ENCODE measurements around the gene P4HB.
A peak's percentile ranks its signal among the peaks of the same experiment; 100 is the strongest.

Gene P4HB

DNA sequence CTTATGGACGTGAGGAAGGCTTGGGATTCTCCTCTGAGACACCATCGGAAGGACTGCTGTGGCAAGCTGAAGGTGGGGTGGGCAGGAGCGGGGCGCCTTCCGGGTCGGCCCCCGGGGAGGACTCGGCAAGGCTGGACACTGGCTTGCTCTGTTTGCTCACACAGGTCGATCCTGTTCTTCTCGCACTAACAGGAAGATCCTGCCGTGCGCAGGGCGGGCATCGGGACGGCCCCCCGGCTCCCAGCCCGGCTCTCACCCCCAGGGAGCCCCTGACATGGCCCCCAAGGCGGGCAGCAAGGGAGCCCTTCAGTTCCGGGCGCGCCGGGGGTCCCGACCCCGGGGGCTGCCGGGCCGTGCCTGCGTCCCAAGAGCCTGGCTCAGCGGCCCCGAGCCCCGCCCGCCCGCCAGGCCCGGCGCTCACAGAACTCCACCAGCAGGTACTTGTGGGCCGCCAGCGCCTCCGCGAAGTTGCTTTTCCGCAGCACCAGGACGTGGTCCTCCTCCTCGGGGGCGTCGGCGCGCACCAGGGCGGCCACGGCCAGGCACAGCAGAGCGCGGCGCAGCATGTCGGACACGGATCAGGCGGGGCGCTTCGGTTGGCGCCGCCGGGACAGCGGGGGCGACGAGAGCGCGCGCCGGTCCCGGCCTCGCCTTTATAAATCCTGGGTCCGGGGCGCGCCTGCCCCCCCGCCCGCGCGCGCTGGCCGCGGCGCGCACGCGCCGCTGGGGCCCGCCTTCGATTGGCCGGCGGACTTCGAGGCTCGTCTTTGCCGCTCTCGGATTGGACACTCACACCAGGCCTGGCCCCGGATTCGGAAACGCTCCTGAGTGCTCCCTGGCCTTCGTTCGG, at the start of gene P4HB:
Gene P4HB, minus strand, starts transcription at position 630 of the 850 bp plus-strand sequence. Its CDS starts 64 bp downstream, at position 566.
- H3K4me1 Mint-ChIP-seq = peaks cover 45% of the 10 kb centered on the region
- no peaks in the 10 kb centered on the region for H3K9me3 Mint-ChIP-seq
- H3K27ac Mint-ChIP-seq = peak within 1 kb of the TSS; percentile 89
- peaks cover 12% of the 10 kb centered on the region for H3K36me3 Mint-ChIP-seq
- peak within 1 kb of the TSS; percentile 92 for H3K4me3 Mint-ChIP-seq
- no peaks in the 10 kb centered on the region for H3K27me3 Mint-ChIP-seq

DNA sequence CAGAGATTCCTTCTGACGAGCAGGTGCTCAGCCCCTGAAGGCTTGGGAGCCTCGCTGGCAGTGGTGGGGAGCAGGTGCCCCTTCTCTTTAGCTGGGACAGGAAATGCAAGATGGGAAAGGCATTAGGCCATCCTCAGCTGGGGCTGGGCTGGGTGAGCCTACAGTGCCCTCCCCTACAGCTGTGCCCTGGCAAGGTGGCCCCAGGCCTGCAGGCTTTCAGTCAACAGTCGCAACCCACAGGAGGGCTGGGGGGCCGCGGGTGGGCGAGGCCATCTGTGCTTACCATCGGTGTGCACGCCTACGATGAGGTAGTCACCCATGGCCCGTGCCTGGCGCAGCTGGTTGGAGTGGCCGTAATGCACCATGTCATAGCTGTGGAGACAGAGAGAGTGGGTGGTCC, 48.9 kb upstream of the P4HB start:
- Mint-ChIP-seq H3K4me1 (no peaks in the 10 kb centered on the region), H3K27me3 (no peaks in the 10 kb centered on the region), H3K27ac (no peak overlapping the region), H3K36me3 (peaks cover 7% of the 10 kb centered on the region), H3K9me3 (no peaks in the 10 kb centered on the region), H3K4me3 (no peak overlapping the region)

DNA sequence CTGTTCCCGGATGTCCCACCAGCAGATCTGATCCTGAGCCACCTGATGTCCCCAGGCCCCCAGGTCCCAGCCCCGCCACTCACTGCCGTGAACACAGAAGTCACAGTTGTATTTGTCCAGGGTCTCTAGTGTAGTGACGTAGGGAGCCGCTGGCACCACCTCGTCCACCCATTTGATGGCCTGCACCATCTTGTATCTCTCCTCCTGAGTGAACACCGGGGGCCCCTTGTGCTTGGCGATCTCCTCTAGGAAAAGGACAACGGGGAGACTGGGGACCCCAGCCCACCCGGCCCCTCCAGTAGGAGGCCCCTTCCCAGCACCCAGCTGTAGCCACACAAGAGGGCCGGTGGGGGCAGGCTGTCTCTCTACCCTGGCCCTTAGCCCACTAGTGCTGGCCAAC, 48.5 kb upstream of the P4HB start:
- no peak overlapping the region for H3K4me3 Mint-ChIP-seq
- H3K9me3 Mint-ChIP-seq = no peaks in the 10 kb centered on the region
- H3K4me1 Mint-ChIP-seq = no peaks in the 10 kb centered on the region
- no peaks in the 10 kb centered on the region for H3K27me3 Mint-ChIP-seq
- peaks cover 7% of the 10 kb centered on the region for H3K36me3 Mint-ChIP-seq
- H3K27ac Mint-ChIP-seq = no peak overlapping the region

DNA sequence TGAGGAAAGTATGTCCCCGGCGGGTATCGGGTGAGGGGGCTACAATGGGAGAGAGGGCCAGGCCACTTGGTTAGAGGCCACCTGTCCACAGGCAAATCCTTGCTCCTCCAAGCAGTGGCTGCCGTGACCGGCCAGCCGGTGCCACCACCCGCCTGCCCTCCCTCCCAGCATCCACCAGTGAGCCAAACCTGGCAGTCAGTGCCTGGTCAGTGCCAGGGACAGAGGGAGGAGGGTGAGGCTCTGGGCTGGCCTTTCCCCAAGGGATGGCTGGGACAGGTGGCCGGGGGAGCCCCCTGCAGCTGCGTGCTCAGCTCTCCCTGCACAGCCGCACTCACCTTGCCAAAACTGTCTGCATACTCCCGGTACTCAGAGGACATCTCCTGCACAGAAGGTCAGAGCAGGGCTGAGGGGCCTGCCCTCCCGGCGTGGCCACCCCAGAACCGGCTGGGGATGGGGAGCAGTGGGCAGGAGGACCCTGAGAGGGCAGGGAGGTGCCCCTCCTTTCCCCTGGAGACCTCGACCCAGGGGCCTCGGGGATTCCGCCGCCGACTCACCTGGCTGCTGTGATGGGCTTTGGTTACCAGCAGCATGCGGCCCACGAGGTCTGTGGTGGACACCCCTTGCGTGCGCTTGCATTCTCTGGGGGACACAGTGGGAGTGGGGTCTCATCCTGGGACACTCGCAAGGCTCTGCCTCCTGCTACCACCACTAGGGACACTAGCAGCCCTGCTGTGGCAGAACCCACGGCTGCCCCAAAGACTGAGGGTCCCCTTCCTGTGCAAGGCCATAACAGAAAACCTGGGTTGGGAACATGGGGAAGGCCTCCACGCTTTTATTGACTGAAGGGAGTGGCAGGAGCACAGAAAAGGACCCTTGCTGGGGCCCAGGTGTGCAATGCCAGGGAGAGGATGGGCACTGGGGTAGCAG, 47.1 kb upstream of the P4HB start:
- Mint-ChIP-seq H3K4me3 (no peak overlapping the region), H3K27ac (no peak overlapping the region), H3K9me3 (no peaks in the 10 kb centered on the region)

DNA sequence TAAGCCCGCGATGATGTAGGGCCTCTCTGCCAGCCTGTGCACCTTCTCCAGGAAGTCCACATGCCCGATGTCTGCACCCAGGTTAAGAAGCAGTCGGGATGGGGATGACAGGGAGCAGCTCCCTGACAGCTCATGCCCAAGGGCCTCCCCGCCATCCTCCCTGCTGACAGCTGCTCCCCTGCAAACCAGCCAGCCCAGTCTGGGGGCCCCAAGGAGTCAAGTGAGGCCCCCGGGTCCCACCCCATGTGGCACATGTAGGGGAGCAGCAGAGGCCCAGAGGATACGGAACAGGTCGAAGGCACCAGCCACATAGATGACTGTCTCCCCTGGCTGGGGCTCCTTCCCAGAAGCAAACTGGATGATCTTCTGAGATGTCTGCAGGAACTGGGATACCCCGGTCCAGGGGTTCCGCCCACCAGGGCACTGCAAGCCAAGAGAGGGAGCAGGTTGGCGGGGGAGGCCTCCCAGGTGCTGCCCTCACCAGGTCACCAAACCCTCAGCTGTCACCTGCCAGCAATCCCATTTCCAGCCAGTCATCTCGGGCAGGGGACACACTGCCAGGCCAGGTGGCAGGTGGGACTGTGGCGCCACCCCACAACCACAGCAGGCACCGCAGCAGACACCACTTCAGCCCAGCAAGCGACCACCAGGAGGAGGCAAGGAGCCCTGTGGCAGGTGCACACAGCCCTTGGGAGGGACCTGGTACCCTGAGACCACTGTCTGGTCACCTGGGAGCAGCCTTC, 46.3 kb upstream of the P4HB start:
- H3K4me3 Mint-ChIP-seq = no peak overlapping the region
- no peaks in the 10 kb centered on the region for H3K9me3 Mint-ChIP-seq
- H3K4me1 Mint-ChIP-seq = no peaks in the 10 kb centered on the region
- H3K27me3 Mint-ChIP-seq = no peaks in the 10 kb centered on the region
- H3K27ac Mint-ChIP-seq = no peak overlapping the region
- H3K36me3 Mint-ChIP-seq = no peaks in the 10 kb centered on the region

More for the DNA sequence above, 47.1 kb upstream of the P4HB start:
- Mint-ChIP-seq H3K4me1 (no peaks in the 10 kb centered on the region), H3K27me3 (no peaks in the 10 kb centered on the region), H3K36me3 (no peaks in the 10 kb centered on the region)

DNA sequence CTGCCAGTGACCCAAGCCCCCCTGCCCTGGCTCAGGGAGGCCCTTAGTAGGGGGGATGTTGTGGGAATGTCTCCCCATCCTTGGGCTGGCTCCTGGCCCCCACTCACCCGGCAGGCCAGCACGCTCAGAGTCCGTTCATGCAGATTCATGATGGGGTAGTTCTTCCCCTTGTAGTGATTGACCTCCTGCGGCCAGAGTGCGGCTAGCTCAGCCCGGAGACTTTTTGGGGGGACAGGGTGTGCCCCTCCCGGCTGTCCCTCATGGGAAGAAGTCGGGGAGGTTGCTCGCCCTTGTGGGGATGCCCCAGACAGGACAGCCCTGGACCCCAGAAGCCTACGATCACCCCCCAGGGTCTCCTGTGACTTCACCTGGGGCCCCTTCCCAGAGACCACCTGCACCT, 45.7 kb upstream of the P4HB start:
- no peak overlapping the region for H3K4me3 Mint-ChIP-seq
- no peak overlapping the region for H3K27ac Mint-ChIP-seq
- H3K27me3 Mint-ChIP-seq = peaks cover 3% of the 10 kb centered on the region
- H3K36me3 Mint-ChIP-seq = no peaks in the 10 kb centered on the region
- H3K9me3 Mint-ChIP-seq = no peaks in the 10 kb centered on the region
- peaks cover 3% of the 10 kb centered on the region for H3K4me1 Mint-ChIP-seq

DNA sequence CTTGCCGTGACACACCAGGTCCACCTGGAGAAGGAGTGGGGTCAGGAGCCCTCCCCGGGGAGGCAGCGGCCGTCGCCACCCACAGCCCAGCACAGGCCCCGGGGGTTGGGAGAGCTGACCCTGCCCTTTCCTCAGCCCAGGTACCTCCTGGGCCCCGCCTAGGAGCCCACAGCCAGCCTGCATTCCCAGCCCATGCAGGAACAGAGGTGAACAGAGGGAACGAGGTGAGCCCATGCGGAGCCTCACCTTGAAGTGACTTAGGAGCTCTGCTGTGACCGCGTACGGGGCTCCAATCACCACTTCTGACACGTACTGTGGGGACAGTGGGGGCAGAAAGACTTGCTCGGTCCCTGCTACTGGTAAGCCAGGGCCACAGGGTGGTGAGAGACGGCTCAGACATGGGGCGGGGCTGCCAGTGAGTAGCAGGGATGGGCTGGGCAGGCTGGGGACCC, 45.1 kb upstream of the P4HB start:
- Mint-ChIP-seq H3K27ac (no peak overlapping the region), H3K9me3 (no peaks in the 10 kb centered on the region), H3K27me3 (peaks cover 6% of the 10 kb centered on the region), H3K36me3 (peaks cover 2% of the 10 kb centered on the region), H3K4me3 (no peak overlapping the region), H3K4me1 (peaks cover 7% of the 10 kb centered on the region)

DNA sequence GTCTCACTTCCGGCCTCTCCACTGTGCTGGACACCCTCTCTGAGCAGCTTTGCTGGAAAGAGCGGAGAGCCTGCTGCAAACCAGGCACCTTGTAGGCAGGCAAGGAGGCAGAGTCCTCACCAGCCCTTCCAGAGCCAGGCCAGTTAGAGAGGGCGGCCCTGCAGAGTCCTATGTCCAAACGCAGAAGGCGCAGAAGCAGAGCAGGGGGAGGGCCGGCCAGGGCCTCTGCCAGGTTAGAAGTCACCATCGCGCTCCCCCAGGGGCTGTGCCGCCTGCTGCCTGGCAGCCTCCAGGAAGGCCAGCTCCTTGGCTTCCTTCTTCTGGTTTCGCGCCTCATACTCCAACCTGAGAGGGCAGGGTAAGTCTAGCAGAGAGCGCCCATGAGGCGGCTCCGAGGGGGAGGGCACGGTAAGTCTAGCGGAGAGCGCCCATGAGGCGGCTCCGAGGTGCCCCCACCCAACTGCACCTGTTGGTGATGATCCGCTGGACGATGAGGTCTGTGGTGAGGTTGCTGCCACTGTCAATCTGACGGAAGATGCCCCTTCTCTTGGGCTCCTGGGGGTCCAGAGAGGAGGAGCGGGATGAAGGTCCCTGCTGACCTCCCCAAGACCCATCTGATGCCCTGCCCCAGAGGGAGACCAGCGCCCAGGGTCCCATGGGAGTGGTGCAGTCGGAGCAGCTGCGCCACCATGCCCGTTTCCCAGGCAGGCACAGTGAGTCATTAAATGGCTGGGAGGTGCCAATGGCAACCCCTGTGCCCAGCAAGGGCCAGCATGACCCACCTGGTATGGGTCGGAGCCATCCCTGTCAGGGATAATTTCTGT, 44.5 kb upstream of the P4HB start:
- Mint-ChIP-seq H3K27ac (no peak overlapping the region), H3K4me1 (peaks cover 7% of the 10 kb centered on the region), H3K36me3 (peaks cover 7% of the 10 kb centered on the region), H3K9me3 (no peaks in the 10 kb centered on the region), H3K4me3 (no peak overlapping the region), H3K27me3 (peaks cover 7% of the 10 kb centered on the region)

DNA sequence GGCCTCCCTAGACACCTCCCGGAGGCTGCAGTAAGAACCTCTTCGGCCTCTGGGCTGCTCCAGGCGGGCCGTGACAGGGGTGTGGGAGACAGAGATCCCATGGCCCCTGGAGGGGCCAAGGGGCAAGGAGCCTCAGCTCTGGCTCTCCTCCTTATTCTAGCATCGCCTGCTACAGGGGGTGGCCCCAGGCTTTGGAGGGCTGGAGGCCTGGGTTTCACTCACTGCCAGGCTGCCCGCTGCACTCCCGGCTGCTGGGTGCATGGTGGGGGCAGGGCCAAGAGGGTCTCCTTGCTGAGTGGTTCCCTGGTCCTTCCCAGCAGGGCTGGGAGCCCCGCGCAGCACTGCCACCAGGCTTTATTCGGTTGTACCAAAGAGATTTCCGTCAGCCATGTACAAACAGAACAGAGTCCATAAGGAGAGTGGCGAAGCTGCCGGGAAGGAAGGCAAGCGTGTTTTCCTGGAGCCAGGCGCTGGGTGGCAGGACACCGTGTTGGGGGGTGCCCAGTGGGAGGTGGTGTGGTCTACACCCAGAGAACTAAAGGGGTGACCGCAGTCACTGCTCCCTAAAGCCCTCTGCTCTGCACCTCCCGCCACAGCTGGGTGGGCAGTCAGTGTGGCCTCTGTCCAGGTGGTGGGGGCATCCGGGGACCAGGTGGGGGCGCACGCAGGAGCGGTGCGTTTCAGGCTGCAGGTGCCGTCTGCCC, 43.7 kb upstream of the P4HB start:
- Mint-ChIP-seq H3K4me1 (peaks cover 7% of the 10 kb centered on the region), H3K27me3 (peaks cover 7% of the 10 kb centered on the region), H3K36me3 (peaks cover 7% of the 10 kb centered on the region), H3K27ac (no peak overlapping the region), H3K4me3 (no peak overlapping the region), H3K9me3 (no peaks in the 10 kb centered on the region)

DNA sequence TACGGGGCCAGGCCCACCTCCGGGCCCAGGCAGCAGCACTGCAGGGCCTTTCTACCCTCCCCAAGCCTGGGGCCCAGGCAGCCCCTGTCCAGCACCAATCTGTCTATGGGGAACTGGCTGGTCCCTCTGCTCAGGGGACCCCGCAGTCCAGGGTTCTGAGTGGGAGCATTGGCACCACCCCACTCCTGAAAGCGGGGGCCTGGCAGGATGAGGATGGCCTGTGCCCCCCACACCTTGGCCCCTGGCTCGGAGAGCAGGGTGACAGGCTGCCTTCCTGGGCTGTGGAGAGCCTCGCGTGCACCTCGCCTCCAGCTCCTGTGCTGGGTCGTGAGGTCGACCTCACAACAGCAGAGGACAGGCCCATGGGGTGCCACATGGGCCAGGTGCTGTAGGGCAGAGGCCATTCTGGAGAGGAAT, 43.1 kb upstream of the P4HB start:
- Mint-ChIP-seq H3K36me3 (peaks cover 7% of the 10 kb centered on the region), H3K27me3 (peaks cover 7% of the 10 kb centered on the region), H3K4me3 (no peak overlapping the region), H3K9me3 (no peaks in the 10 kb centered on the region), H3K4me1 (peaks cover 7% of the 10 kb centered on the region), H3K27ac (no peak overlapping the region)

DNA sequence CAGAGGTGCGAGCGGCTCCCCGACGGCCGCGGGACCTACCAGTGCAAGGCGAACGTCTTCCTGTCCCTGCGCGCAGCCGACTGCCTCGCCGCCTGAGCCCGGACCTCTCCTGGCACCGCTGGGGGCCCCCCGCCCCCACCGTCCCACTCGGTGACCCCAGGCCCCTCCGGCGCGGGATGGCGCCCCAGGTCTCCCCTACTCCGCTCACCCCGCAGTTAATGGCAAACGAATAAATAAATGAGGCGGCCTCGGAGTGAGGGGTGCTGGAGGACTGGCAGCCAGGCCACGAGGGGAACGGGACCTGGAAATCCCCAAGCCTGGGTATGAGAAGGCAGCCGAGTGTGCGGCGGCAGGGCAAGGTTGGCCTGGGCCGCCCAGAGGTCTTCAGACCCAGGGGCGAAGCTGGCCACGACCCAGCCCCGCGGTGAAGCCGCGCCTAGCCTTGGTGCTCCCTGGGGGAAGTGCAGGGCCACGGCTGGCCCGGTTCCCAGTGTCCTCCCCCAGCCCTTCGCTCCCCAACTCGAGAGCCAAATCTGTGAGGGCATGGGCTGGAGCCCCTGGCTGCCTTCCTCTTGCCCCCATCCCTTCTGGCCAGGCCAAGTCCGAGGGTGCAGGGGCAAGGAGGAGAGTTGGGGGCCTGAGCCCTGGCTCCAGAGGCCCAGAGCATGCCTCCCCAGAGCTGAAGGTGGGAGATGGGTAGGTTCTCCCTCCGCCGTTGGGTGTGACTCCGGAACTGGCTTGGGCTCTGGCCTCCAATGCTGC, 42.5 kb upstream of the P4HB start:
- H3K27me3 Mint-ChIP-seq = peaks cover 7% of the 10 kb centered on the region
- H3K4me3 Mint-ChIP-seq = no peak overlapping the region
- no peaks in the 10 kb centered on the region for H3K9me3 Mint-ChIP-seq
- no peak overlapping the region for H3K27ac Mint-ChIP-seq
- peaks cover 7% of the 10 kb centered on the region for H3K4me1 Mint-ChIP-seq
- H3K36me3 Mint-ChIP-seq = peaks cover 9% of the 10 kb centered on the region

DNA sequence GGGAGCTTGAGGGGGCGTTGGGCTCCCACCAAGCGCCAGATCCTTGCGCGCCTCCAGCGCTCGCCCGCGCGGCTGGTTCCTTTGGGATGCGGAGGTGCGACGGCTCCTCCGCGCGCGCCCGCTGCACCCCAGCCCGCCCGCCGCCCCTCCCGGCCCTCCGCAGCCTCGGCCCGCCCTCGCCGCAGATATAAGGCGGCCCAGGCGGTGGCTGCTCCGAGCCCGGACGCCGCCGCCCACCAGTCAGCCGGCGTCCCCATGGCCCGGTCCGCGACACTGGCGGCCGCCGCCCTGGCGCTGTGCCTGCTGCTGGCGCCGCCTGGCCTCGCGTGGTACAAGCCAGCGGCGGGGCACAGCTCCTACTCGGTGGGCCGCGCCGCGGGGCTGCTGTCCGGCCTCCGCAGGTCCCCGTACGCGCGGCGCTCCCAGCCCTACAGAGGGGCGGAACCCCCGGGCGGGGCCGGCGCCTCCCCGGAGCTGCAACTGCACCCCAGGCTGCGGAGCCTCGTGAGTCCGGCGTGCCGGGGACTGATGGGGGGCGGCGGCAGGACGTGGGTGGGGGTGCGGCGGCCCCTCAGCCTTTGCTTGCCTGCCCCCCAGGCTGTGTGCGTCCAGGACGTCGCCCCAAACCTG, 41.8 kb upstream of the P4HB start, which contains the start of gene NPB:
Gene NPB, plus strand, starts transcription at position 216 of the 630 bp plus-strand sequence. Its CDS starts 40 bp downstream, at position 256.
- Mint-ChIP-seq H3K27ac (no peak within 1 kb of the TSS), H3K9me3 (no peaks in the 10 kb centered on the region), H3K27me3 (peaks cover 7% of the 10 kb centered on the region), H3K36me3 (peaks cover 11% of the 10 kb centered on the region), H3K4me1 (peaks cover 7% of the 10 kb centered on the region), H3K4me3 (peak within 1 kb of the TSS; percentile 11)

Data from activated naive CD4-positive, alpha-beta T cell treated with anti-CD3 and anti-CD28 coated beads, Interleukin-2, amount 50 U/mL, for 24 hours (primary cell).